Skeletal muscle cell (primary cell): Measurements from ENCODE around the gene SALL4.
"Not testable (repeated sequence)": the region's sequence is repeated elsewhere in the genome, so short reads cannot be mapped to it uniquely, and the experiment has no call there.

Source experiments
- DNase-seq: peaks from one replicate; pipeline ENCODE4 v3.0.0-alpha.2; 2010; ENCODE audit warnings: low read depth
- H3K4me3 ChIP-seq: 2 replicates; pipeline ENCODE4 v1.5.1; 2011; ENCODE audit warnings: low read depth, mild to moderate bottlenecking, control low read depth, low read length, moderate library complexity

SALL4 gene

GRCh38 chr20:51802170-51802751 is at the start of gene SALL4:
Gene SALL4, minus strand, starts transcription at chr20:51802521. Its CDS starts 113 bp downstream, at chr20:51802408.
- peak within 1 kb of the TSS; percentile 50 for H3K4me3 ChIP-seq
- no peak for DNase-seq

GRCh38 chr20:51848346-51848745 is 46.0 kb upstream of the SALL4 start:
- H3K4me3 ChIP-seq = no peak overlapping the region
- DNase-seq = no peak

- no peak for DNase-seq
- no peak overlapping the region for H3K4me3 ChIP-seq
Observed at GRCh38 chr20:51840865-51841264, 38.5 kb upstream of the SALL4 start.

DNA sequence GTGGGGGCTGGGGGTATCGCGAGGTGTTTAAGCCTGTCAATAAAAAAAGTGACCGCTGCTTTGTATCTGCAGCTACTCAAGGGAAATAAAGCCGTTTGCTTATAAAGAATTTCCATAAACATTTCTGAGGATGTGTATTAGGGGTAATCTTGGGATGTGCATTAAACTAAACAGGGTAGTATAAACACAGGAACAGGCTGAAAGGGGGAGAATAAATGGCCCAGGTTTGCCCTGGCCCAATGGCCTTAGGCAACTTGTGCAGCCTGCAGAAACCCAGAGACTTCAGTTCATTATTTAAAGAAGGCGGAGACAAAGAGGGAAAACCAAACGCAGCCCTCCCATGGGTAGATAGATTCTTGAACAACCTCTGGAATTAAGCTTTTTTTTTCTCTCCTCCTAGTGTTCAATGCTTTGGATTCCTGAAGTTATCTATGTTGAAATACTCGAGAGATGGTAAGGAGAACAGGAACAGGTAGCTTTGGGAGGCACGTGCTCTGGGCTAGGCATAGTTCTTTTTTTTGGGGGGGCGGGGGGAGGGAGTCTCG is 35.6 kb upstream of the SALL4 start:
- no peak overlapping the region for H3K4me3 ChIP-seq
- DNase-seq = no peak

- no peak for DNase-seq
- H3K4me3 ChIP-seq = no peak overlapping the region
Observed at GRCh38 chr20:51837436-51837835, 35.1 kb upstream of the SALL4 start.

- H3K4me3 ChIP-seq = no peak overlapping the region
- no peak for DNase-seq
Observed at GRCh38 chr20:51833326-51833725, 31.0 kb upstream of the SALL4 start.

DNA sequence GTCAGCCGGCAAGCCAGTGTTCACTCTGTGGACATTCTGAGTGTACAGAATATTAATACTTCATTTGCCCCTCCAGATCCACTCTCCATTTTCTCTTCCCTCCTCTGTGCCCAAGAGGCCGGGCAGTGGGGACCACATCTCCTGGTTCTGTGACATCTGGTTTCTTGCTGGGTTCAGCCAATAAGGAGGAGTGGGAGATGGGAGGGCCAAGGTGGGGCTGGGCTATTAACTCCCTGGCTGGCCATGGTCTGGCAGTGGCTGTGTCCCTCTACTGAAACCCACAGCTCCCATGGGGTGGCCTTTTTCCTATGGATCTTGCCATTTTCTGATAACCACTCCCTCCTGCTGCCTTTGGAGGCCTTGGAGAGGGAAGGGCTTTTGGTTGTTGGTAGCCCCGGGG is 30.0 kb upstream of the SALL4 start:
- no peak for DNase-seq
- H3K4me3 ChIP-seq = no peak overlapping the region

DNA sequence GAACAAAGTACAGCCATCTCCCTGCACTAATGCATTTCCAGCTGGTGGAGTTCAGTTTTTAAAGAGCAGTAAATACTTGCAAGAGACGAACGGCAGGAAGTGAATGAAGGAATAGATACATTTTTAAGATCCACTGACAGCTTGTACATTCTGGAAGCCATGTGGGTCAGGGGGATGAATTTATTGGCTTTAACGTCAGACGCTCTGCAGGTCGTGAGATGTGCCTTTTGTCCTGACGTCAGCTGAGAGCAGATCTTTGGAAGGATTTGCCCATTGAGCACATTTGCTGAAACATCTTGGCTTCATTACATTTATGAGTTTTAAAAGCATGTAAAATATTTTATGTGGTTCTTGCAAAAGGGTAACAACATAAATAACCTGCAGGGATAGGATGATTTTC is 29.5 kb upstream of the SALL4 start:
- H3K4me3 ChIP-seq = no peak overlapping the region

GRCh38 chr20:51830538-51830937 is 28.2 kb upstream of the SALL4 start:
- DNase-seq = no peak

More for the DNA sequence above, 29.5 kb upstream of the SALL4 start:
- no peak for DNase-seq

GRCh38 chr20:51828762-51829161 is 26.4 kb upstream of the SALL4 start:
- no peak for DNase-seq
- no peak overlapping the region for H3K4me3 ChIP-seq

More at GRCh38 chr20:51830538-51830937, 28.2 kb upstream of the SALL4 start:
- no peak overlapping the region for H3K4me3 ChIP-seq

- no peak for DNase-seq
- no peak overlapping the region for H3K4me3 ChIP-seq
Observed at GRCh38 chr20:51826372-51826771, 24.1 kb upstream of the SALL4 start.

GRCh38 chr20:51818479-51819008 is 16.2 kb upstream of the SALL4 start:
- no peak overlapping the region for H3K4me3 ChIP-seq

GRCh38 chr20:51816856-51817255 is 14.5 kb upstream of the SALL4 start:
- not testable (repeated sequence) for H3K4me3 ChIP-seq, DNase-seq

More at GRCh38 chr20:51818479-51819008, 16.2 kb upstream of the SALL4 start:
- DNase-seq = no peak

GRCh38 chr20:51815383-51816076 is 13.2 kb upstream of the SALL4 start:
- no peak for DNase-seq
- H3K4me3 ChIP-seq = no peak overlapping the region

- no peak overlapping the region for H3K4me3 ChIP-seq
- DNase-seq = no peak
Observed at GRCh38 chr20:51812861-51813260, 10.5 kb upstream of the SALL4 start.

DNA sequence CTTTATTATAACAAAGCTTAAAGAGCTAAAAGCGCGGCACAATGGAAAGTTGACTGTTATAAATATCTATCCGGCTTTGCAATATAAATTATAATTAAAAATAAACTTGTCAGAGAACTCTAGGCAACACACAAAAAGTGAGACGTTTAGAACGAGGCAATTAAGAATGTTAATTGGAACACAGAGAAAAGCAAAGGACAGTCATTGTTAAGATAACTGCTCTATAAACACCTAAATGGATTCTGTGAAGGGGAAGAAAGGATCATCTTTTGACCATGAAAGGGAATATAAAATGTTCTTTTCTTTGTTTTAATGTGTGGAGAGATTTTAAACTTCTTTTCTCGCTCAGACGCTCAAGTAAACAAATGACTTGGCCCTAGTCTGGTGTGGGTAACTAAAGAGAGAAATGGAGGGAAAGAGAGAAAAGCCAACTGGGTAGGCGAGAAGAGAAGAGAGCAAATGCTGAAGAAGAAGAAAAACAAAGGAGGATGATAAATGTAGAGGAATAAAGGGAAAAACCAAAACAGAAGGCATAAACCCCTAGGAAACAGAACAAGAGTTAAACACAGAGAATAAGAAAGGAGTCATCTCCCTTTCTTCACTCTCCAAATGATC is 9.3 kb upstream of the SALL4 start:
- DNase-seq = no peak
- H3K4me3 ChIP-seq = no peak overlapping the region

DNA sequence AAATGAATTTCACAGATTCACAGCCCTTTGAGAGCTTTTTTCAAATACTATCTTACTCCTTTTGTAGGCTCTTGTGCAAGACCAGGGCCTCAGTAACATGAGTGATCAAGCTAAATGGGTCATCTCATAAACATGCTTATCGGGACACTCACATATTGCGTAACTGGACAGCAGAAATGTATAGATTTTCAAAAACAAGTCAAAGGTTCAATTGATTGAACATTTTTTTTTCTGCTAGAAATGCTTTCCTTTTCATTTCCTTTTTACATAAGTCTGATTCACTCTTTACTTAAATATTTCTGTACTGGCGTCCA is 8.7 kb upstream of the SALL4 start:
- no peak overlapping the region for H3K4me3 ChIP-seq
- DNase-seq = peak; percentile 73

GRCh38 chr20:51810155-51811041 is 8.1 kb upstream of the SALL4 start:
- no peak overlapping the region for H3K4me3 ChIP-seq
- no peak for DNase-seq

- no peak overlapping the region for H3K4me3 ChIP-seq
- peak; percentile 29 for DNase-seq
Observed at GRCh38 chr20:51807720-51808250, 5.5 kb upstream of the SALL4 start.
